Osteocyte (in vitro differentiated cells): ENCODE measurements around the gene STMN3. TPM values are rescaled to one million over a fixed set of nuclear protein-coding genes. Genes with fewer than 3 reads are reported as not detected.

Experiments
- DNase-seq: peaks from one replicate; pipeline ENCODE4 v3.0.0; 2021; ENCODE audit warnings: mixed read lengths; ENCODE audit not compliant: unreplicated experiment; ENCODE audit errors: extremely low spot score
- H3K27ac Mint-ChIP-seq: one replicate; pipeline ENCODE4 v1.8.0; 2021; ENCODE audit warnings: mild to moderate bottlenecking, mixed read lengths; ENCODE audit not compliant: unreplicated experiment
- H3K27me3 Mint-ChIP-seq: one replicate; pipeline ENCODE4 v1.8.0; 2021; ENCODE audit warnings: mixed read lengths; ENCODE audit not compliant: unreplicated experiment
- H3K36me3 Mint-ChIP-seq: one replicate; pipeline ENCODE4 v1.8.0; 2021; ENCODE audit warnings: mixed read lengths; ENCODE audit not compliant: unreplicated experiment
- H3K4me1 Mint-ChIP-seq: one replicate; pipeline ENCODE4 v1.8.0; 2021; ENCODE audit warnings: mixed read lengths; ENCODE audit not compliant: unreplicated experiment
- H3K4me3 Mint-ChIP-seq: one replicate; pipeline ENCODE4 v1.8.0; 2021; ENCODE audit warnings: mild to moderate bottlenecking, moderate library complexity, mixed read lengths; ENCODE audit not compliant: unreplicated experiment
- H3K9me3 Mint-ChIP-seq: one replicate; pipeline ENCODE4 v1.8.0; 2021; ENCODE audit warnings: mixed read lengths; ENCODE audit not compliant: unreplicated experiment
- total RNA-seq: library from RNA; stranded (reverse); gene quantifications from 2 replicates; pipeline ENCODE4 v1.2.1, GENCODE V29; 2021
- TF ChIP-seq, protein P1 (sequence below): fragments of 200-600 bp; sonication (generic); IDR thresholded peaks from 2 replicates; pipeline ENCODE4 v1.5.0; 2021; ENCODE audit warnings: antibody characterized with exemption, mild to moderate bottlenecking, moderate library complexity

Gene STMN3
- total RNA-seq, 1 donor from 2014 or later = 33.2 TPM

DNA sequence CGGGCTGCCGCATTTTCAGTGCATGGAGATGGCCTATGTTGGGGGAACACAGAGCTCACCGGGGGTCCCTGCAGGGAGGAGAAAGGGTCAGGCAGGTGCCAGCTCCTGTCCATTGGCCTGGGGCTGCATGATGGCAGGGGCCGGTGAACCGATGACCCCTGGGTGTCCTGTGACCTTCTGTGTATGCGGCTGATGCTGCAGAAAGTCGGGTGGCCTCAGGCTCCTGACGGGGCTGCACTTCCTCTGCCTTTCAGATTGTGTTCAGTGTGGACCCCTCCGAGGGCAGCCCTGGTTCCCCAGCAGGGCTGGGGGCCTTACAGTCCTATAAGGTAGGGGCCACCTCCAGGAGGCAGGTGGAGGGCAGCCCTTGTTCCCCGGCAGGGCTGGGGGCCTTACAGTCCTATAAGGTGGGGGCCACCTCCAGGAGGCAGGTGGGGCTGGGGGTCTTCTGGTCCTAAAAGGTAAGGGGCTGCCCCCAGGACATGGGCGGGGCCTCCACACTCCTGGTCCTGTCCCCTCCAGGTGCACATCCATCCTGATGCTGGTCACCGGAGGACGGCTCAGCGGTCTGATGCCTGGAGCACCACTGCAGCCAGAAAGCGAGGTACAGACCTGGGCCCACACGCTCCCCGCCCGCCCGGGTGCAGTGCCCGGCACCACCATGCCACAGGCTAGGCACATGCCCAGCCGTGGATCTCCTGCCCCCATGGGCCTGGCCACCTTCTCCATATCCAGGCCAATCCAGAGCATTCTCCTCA, 32.2 kb upstream of the STMN3 start:
- no peak for DNase-seq
- no peaks in the 10 kb centered on the region for H3K27me3 Mint-ChIP-seq
- TF ChIP-seq, protein P1, sequence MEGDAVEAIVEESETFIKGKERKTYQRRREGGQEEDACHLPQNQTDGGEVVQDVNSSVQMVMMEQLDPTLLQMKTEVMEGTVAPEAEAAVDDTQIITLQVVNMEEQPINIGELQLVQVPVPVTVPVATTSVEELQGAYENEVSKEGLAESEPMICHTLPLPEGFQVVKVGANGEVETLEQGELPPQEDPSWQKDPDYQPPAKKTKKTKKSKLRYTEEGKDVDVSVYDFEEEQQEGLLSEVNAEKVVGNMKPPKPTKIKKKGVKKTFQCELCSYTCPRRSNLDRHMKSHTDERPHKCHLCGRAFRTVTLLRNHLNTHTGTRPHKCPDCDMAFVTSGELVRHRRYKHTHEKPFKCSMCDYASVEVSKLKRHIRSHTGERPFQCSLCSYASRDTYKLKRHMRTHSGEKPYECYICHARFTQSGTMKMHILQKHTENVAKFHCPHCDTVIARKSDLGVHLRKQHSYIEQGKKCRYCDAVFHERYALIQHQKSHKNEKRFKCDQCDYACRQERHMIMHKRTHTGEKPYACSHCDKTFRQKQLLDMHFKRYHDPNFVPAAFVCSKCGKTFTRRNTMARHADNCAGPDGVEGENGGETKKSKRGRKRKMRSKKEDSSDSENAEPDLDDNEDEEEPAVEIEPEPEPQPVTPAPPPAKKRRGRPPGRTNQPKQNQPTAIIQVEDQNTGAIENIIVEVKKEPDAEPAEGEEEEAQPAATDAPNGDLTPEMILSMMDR = no peak
- H3K36me3 Mint-ChIP-seq = no peaks in the 10 kb centered on the region
- no peak overlapping the region for H3K4me3 Mint-ChIP-seq
- H3K9me3 Mint-ChIP-seq = no peaks in the 10 kb centered on the region
- H3K4me1 Mint-ChIP-seq = peaks cover 47% of the 10 kb centered on the region
- H3K27ac Mint-ChIP-seq = peak overlapping the region; percentile 47

DNA sequence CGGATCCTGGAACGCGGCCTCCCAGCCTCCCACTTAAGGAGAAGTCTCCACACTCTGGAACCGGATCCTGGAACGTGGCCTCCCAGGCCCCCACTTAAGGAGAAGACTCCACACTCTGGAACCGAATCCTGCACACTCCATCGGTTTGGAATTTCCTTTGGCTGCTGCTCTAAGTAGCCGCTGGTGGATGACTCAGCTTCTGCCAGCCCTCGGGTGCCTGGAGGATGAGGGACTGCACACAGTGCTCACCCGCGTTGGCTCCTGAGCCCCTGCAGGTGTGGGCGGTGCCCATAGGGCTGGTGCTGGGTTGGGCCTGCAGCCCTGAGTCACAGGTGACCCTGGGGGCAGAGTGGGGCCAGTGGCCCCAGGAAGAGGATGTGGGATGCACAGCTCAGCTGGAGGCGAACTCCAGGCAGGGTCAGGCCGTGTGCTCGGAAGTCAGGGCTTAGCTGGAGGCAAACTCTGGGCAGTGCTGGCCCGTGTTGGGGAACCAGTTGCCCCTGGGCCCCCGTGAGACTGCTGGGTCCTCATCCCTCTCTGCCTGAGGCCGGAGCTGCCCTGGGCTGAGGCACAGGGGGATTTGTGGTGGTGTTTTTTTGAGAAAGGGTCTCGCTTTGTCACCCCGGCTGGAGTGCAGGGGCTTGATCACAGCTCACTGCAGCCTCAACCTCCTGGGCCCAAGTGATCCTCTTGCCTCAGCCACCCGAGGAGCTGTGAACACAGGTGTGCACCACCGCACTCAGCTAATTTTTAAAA, 29.3 kb upstream of the STMN3 start:
- no peaks in the 10 kb centered on the region for H3K9me3 Mint-ChIP-seq
- H3K27ac Mint-ChIP-seq = peak overlapping the region; percentile 88
- peaks cover 43% of the 10 kb centered on the region for H3K4me1 Mint-ChIP-seq
- TF ChIP-seq, protein P1 = no peak
- no peak overlapping the region for H3K4me3 Mint-ChIP-seq
- peaks cover 2% of the 10 kb centered on the region for H3K36me3 Mint-ChIP-seq
- no peaks in the 10 kb centered on the region for H3K27me3 Mint-ChIP-seq
- no peak for DNase-seq

GRCh38 chr20:63681609-63682142, 28.5 kb upstream of the STMN3 start:
- Mint-ChIP-seq H3K9me3 (no peaks in the 10 kb centered on the region), H3K4me1 (peaks cover 35% of the 10 kb centered on the region), H3K36me3 (peaks cover 8% of the 10 kb centered on the region), H3K27me3 (no peaks in the 10 kb centered on the region), H3K4me3 (no peak overlapping the region), H3K27ac (peak overlapping the region; percentile 88)
- no peak for DNase-seq
- TF ChIP-seq, protein P1 = no peak

GRCh38 chr20:63680857-63681608, 27.8 kb upstream of the STMN3 start:
- Mint-ChIP-seq H3K27me3 (no peaks in the 10 kb centered on the region), H3K36me3 (peaks cover 12% of the 10 kb centered on the region), H3K4me1 (peaks cover 30% of the 10 kb centered on the region), H3K27ac (no peak overlapping the region), H3K4me3 (no peak overlapping the region), H3K9me3 (no peaks in the 10 kb centered on the region)
- DNase-seq = no peak
- TF ChIP-seq, protein P1 = no peak
